HG02870 (cell line): ENCODE data around the gene CBX4.

Experiments used
- ATAC-seq: cut with Tn5 transposase; IDR thresholded peaks from one replicate; pipeline ENCODE4 v1.9.1; 2021; ENCODE audit warnings: mild to moderate bottlenecking, moderate library complexity; ENCODE audit not compliant: unreplicated experiment

The CBX4 gene

DNA sequence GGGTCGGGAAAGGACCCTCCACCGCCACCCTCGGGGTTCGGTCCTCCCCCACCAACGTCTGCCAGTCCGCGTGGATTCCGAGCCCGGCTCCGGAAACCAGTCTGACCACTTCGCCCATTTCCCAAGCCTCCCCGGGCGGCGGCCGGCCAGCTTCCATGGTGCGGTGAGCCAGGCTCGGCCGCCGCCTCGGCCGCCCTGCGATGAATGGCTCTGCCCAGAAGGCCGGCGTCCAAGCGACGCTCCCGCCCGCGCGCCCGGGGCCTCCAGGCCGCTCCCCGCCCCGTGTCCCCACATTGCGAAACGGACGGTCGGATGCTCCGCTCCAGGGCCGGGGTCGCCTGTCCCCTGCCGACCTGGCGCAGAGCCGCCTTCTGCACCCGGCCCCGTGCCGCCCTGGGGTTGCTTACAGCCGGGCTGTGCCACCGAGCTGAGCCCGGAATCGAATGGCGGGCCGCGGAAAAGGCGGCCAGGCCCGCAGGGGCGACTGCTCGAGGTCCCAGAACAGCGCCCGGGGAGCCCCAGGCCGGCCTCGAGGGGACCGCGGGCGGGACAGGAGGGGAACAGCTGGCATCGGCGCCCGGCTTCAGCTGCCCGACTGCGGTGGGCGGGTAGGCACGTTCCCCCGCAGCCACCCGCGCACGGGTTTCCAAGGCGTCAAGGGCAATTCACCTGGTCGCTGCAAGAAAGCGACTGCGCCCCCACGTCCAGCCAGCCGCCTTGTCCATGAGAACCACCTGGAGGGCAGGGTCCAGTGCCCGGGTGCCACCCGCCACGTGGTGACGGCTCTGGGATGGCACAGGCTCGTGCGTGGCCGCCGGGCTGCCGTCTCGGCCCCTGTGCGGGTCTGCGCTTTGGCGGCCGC lies 24.0 kb downstream of the CBX4 start:
- ATAC-seq, result no peak

DNA sequence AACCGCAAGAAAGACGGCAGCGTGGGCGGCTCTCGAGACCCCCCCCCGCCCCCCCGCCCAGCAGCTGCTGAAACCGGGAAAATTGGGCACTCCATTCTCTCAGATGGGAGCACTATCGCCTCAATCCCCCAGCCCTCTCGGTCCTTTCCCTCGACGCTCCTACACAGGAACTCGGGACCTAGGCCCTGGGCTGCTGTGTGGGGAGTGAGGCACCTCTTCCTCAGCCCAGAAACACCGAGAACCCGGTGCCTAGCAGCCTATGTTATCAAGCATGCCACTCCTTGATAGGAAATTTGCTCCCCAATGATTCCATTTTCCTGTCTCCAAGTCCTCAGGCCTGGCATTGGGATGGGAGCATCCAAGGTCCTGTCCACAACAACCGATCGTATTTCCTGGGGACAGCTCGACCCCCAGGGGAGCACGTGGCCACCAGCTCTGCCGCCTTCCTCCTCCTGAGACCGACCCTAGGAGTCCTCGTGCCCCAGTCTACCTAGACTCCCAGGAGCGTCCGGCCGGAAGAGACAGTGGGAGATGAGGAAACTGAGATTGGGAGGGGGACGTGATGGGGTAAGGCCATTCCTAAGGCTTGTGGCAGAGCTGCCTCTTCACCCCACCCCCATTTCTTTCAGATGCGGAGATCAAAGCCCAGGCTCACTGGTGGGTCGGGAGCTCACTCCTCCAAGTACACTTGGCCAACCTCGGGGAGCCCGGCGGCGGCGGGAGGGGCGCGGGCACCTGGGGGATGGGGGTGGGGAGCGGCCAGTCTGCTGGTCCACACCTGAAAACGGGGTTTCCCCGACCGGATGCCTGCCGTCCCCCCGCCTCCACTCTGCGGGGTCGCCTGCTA lies 24.9 kb downstream of the CBX4 start:
- ATAC-seq, result no peak

DNA sequence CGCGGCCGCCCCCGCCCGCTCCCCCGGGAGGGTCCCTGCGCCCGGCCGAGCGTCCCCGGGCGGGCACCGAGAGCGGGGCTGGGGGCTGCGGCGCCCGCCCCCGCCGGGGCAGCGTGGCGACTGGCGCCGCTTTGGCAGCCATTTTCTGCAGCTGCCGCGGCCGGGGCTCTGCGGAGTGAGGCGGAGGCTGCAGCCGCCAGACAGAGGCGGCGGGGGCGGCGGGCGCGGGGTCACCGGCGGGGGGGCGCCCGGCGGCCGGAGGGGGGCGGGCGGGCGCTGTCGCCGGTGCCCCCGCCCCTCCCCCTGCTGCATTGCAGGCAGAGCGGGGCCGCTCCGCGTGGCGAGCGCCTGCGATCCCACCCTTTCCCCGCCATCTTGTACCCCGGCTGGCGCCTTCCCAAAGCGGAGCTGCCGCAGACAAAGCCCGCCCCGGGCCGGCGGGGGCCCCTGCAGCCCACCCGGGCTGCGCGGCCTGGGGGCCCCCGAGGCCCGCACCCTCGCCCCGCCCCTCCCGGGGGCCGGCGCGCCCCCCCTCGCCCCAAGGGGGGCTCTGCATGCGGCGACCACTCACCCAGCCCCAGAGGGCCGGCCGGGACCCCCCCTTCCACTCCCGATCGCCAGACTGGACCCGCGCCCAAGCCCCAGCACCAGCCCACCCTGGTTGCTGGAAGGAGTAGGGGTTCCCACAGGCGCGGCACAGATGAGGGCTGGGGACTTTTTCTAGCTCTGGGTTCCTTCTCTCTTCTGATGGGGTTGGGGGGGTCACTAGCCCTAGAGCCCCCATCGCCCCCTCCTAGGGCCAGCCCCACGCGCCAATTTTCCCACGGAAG lies 25.7 kb downstream of the CBX4 start:
- no peak for ATAC-seq

DNA sequence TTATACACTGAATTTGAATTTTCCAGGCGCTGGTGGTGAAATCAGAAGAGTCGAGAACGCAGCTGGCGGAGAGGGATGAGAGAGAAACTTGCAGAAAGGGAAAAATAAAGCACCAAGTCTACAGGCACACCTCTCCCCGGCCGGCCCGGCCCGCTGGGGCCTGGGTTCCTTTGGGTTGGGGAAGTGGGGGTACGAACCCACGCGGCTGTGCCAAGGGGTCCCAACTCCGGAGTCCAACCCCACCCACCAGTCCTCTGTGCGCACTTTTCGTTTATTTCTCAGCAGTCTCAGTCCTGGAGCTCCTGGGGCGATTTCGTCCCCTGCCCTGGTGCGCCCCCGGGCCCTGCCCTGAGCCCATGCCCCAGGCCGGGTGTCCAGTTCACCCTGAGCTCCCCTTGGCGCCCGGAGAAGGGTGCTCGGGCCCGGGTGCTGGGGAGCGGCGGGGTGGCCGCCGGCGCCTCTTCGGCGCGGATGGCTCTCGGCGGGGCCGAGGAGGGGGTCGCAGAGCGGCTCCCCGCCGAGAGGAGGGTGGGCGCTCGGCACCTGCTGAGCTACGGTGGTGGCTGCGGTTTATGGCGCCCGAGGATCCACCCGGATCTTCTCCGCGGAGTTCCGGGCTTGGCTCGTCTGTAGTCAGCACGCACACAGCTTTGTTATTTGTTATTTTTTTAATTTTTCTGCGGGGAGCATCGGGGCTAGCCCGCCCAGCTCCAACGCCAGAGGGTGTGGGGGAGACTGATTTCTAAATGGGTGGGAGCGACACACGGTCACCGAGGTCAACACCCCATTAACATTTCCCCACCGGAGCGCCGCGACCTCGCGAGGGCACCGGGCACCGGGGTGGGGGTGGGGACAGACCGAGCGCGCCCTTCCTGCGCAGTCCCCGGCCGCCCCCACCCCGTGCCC lies 26.6 kb downstream of the CBX4 start:
- ATAC-seq, result no peak

DNA sequence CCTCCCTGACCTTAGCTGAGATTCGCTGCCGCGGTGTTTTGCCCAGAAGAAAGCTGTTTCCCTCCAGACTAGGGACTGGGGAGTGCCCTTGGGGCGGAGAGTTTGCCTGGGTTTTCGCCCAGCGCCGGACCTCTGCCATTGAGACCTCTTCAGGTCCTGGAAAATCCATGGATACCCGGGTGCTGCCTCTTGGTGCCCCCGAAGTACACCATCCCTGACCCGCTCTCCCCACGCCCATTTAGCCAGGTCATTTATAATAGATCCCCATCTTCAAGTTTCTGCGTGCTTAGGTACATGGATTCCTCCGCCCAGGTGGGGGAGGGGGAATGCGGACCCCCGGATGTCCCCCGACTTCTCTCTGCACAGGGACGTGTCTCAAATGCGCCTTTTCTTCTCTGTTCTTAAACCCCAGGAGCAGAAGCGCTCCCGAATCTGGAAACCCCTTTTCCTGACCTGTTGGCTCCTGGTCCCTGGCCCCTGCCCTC lies 27.3 kb downstream of the CBX4 start:
- ATAC-seq, result no peak

DNA sequence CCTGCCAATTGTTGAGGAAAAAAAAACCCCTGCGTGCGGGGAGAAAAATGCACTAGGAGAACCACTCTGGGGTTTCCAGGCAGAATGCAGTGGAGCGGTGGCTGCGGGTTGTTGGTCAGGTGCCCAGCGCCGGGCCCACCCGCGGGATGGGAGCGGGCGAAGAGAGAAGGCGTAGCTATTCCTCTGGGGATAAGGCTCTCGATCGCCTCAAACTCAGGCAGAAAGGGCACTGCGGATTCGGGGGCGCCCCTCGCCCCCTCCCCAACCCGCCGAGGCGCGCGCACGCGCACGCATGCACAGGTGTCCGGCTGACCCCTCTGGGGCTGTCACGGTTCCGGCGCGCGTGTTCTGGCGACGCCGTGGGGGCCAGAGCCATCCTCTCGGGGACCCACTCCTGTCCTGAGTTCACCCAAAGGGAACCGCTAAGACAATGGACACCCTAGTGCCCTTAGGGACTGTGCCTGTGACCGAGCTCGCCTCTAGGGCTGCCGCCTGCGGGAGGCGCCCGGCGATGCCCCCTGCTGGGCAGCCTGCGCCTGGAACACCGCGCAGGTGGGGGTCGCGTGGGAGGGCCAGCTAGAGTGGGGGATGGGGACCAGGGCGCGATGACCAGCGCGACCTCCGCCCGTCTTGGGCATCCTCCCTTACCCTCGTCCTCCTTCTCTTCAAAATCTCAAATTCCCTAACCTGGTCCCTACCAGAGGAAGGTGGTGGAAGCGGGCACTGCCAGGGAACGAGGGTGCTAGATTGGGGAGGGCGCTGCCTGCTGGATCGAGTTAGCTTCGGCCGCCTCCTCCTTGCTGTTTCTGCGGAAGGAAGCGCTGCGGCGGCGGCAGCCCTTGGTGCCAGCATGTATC lies 28.0 kb downstream of the CBX4 start:
- no peak for ATAC-seq

DNA sequence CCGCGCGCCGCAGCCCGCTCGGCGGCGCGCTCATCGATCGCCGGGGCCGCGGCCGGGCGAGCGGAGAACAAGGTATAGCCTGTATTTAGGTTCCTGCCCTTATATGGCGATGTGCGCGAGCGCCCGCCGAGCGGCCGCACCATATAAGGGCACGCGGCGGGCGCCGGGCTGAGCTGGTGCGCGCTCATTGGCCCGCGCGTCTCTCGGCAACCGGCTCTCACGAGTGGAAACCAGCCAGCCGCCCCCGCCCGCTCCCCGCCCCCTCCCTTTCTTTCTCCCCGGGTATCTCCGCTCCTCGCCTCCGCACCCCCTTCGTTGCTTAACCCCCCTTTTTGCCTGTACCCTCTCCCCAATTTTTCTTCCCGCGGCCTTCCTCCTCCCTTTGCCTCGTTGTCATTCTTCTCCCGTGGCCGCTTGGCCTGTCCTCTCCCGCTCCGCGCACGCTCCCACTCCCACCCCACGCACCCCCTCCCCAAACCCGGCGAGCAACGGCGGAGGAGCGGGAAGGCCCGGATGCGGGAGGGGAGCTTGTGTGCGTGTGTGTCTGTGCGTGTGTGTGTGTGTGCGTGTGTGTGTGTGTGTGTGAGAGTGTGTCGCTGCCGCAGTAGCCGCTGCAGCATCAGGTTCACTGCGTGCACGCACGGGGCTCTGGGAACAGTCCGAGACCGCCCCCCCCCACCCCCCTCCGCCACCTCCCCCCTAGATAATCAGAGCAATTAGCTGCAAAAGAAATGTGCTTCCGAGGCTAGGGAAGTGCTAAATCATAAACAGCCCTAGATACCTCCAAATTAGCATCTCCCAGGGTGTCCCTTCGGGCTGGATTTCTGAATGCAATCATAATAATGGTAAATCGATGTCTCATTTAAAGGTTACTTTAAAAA lies 28.9 kb downstream of the CBX4 start:
- ATAC-seq, result peak; percentile 83

DNA sequence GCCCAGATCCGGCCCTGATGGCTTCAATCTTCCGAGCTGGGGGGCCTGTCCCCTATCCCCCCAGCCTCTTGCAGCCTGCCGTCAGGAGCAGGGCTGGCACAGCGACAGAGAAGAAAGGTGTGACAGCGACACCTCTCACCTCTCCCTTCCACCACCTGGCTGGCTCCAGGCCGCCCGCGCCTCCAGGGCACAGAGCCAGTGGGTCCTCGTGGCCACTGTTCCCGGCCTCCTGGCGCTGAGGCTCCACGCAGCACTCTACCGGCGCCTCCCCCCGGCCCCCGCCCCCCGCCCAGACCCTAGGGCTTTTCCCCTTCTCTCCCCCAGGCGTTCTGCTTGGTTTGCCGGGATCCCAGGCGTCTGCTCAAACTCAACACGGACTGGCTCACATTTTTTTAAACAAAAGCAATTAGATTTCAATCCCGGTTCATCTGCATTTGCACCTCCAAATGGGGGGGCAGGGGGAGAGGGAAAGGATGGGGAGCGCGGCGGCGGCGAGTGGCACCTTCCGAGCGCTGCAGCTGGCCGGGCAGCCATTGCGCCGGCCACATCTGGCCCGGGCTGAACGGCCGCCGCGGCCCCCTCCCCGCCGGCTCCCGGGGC lies 29.6 kb downstream of the CBX4 start:
- ATAC-seq, result no peak

DNA sequence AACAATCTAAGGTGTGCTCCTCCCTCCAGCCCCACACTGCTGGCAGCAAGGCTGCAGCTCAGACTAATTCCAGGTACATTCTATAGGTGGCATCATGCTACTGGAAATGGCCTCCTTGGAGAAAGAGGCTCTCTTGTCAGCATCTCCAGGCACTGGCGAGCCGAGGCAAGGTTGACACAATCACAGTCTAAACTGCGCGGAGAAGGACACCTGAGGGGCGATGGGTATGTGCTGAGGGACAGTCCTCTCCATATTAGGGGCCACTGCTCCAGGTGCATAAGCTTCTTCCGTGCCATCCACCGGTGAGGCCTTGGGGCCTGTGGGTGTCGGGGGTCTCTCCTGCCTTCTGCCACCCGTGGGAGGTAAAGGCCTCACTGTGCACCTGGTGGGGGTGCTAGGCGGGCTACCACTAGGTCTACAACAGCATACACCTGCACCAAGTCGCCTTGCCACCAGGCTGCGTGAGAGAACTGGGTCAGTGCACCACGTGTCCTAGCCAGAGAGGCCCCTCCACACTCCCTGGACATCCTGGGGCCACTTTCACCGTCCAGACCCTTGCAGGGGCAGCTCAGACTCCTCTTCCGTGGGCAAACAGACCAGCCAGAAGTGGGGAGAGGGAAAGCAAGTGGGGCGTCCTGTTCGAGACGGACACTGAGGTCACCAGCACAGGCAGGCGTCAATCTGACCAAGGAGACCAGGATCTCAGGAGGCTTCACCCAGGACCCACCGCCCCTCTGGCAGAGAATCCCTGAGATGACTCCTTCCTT lies 30.3 kb downstream of the CBX4 start:
- no peak for ATAC-seq

DNA sequence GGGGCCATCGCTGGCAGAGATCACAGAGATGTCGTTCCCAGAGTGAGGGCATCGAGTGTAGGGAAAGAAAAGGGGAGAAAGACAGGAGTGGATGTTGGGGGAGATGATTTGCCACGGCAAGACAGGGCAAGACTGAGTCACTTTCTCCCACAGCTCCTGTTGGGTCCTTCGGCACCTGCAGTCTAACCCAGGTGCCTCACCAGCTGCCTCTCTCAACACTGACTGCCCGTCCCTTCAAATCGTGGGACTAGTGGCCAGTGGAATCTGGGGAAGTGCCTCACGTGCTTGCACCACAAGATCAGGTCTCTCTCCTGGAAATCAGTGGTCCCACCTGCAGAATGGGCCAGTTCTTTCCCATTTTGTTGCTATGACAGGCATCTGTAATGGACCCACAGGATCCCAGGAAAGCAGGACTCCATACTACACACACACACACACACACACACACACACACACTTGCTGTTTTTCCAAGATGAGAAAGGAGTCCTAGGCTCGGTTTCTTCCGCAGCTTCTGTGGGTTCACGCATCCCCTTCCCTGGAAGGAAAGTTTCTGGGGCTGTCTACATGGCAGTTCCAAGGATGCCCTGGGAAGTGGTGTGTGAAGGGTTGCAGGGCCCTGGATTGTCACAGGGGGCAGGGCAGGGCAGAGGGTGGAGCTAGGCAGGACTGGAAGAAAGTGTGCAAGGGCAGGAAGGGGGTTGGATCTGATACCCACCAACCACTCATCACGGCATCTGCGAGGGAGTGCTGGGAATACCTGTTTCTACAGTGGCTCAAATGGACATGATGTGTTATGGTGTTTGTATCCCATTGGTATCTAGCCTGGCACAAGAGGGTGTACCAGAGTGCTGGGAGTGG lies 32.1 kb downstream of the CBX4 start:
- ATAC-seq, result no peak

DNA sequence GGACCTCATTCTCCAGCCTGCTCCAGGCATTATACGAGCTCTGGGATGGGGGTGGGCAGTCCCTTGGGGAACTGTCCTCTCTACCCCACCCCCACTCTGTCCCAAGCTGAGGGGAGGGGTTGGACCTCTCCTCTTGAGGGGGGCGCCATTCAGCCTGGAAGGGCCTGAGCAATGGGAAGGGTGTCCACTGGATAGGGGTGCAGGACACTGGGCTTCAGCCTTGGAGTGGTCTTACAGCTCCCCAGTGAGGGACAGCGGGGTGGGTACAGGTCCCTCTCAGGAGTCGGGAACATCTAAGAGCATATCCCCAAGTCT lies 32.8 kb downstream of the CBX4 start:
- ATAC-seq, result no peak

DNA sequence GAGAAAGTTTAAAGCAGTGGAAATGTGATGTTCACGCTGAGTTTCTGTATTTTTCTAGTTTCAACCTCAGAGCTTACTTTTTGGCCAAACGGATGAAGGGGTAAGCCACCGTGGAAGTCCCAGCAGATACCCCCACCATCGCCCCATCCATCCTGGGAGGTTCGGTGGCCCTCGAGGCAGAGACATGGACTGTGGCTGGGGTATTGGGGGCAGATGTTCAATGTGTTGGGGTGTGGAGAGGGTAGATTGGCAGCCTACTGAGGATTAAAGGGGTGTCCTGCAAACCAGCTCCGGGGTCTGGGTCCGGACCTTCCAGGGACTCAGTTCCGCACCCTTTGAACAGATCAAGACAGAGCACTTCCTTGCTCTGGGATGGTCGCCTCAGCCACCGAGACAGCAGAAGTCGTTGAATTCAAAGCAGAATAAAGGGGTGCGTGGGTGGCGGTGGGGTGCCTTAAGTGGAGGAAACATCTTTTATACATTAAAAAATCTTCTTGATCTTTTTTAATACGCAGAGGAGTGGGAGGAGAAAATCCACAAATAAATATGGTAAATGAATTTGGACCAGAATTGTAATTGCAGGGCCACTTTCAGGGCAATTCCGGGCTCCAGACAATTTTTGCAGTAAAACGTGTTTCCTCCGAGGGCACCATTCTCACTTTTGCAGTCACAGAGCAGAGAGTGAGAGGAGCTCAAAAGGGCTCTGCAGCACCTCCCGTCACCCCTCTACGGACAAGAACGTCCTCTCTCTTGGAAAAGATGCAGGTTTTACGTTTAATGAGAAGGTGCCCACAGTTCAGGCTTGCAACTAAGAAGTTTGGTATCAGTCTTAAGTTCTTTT lies 34.2 kb downstream of the CBX4 start:
- peak; percentile 6 for ATAC-seq

DNA sequence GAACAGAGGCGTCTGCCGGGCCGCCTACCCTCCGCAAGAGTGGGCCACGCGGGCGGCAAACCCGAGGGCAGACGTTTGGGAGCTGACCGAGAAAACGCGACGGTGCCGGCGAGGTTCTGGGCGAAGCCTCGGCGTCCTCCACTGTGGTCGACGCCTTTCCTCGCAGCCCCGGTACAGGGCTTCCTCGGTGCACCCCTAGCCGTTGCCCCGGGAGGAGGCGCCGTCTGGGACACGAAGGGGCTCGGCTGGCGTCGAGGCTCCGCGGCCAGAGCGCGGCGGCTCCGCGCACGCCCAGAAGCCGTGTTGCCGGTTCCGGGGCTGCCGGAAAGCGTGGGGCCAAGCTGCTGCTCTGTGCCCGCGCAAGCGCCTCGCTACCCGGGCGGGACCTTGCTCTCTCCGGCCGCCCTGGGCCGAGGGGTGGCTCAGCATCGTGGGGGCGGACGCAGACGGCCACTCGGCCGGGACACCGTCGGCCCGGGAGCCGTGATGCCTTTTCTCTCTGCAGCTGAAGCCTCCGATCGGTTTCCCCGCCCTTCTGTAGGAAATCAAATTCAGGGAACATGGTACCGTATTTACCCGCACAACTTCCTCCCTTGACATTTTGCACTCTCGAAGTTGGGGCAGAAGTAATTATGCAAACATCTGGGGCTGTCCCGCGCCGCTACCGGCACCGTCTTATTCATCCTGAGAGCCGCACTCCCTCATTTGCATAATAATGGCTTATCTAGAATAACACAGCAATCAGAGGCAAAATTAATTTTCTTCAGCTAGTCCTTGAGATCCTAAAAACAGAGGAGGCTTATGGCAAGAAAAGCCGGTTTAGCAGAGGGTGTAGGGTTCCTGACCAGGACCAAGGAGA lies 35.0 kb downstream of the CBX4 start:
- peak; percentile 69 for ATAC-seq

DNA sequence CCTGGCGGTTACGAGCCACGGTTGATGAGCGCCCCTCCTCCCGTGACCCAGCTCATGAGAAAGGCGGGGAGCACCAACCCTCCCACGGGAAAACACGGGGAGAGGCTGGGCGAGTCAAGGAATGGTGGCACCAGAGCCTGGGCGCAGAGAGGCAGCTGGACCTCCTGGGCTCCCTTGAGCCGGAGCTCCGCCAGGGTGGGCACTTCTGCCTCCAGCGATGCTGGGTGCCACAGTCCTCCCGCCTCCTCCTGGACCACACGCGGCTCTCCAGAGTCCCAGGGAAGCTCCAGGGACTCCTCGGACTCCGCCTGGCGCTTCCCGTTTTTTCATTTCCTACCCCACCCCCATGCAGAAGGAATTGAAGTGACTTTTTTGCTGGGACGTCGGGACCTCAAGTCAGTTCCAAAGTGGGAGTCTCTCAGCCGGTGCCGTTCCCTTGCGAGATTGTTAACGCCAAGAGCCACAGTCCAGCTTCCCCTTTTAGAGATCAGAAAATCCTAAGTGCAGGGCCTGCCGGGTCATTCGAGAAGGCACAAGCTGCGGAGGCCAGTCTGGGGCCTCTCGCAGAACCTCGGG lies 35.7 kb downstream of the CBX4 start:
- no peak for ATAC-seq
